Neural progenitor cell (in vitro differentiated cells): Measurements from ENCODE around the gene APOC4. TPM values are rescaled to one million over a fixed set of nuclear protein-coding genes. Genes with fewer than 3 reads are reported as not detected.

Experiments used
- DNase-seq: peaks from one replicate; pipeline ENCODE4 v3.0.0-alpha.2; 2016; ENCODE audit warnings: low spot score
- H2AFZ ChIP-seq: fragments of 200-600 bp; sonication (generic); replicated peaks from 2 replicates; pipeline ENCODE4 v1.6.1; 2016; ENCODE audit warnings: antibody characterized with exemption
- H3F3A ChIP-seq: fragments of 200-600 bp; sonication (generic); 2 replicates; pipeline ENCODE4 v1.6.1; 2016; ENCODE audit warnings: antibody characterized with exemption, low read depth
- H3K27ac ChIP-seq: fragments of 200-600 bp; sonication (generic); 2 replicates; pipeline ENCODE4 v1.5.1; 2016; ENCODE audit warnings: mild to moderate bottlenecking
- H3K27me3 ChIP-seq: fragments of 200-600 bp; sonication (generic); 2 replicates; pipeline ENCODE4 v1.6.1; 2016; ENCODE audit warnings: mild to moderate bottlenecking, moderate library complexity
- H3K36me3 ChIP-seq: fragments of 200-600 bp; sonication (generic); 2 replicates; pipeline ENCODE4 v1.5.1; 2016
- H3K4me1 ChIP-seq: fragments of 200-600 bp; sonication (generic); 2 replicates; pipeline ENCODE4 v1.6.1; 2016; ENCODE audit warnings: mixed run types
- H3K4me2 ChIP-seq: fragments of 200-600 bp; sonication (generic); 2 replicates; pipeline ENCODE4 v1.6.1; 2016
- H3K4me3 ChIP-seq: fragments of 200-600 bp; sonication (generic); 2 replicates; pipeline ENCODE4 v1.5.1; 2016
- H3K79me2 ChIP-seq: fragments of 200-600 bp; sonication (generic); 2 replicates; pipeline ENCODE4 v1.6.1; 2016; ENCODE audit warnings: low read depth
- H3K9ac ChIP-seq: fragments of 200-600 bp; sonication (generic); 2 replicates; pipeline ENCODE4 v1.6.1; 2016
- H3K9me3 ChIP-seq: fragments of 200-600 bp; sonication (generic); 2 replicates; pipeline ENCODE4 v1.5.1; 2016; ENCODE audit warnings: low read depth
- H4K20me1 ChIP-seq: fragments of 200-600 bp; sonication (generic); 2 replicates; pipeline ENCODE4 v1.6.1; 2016; ENCODE audit warnings: low read depth
- H3K27ac Mint-ChIP-seq: 3 replicates; pipeline ENCODE4 v1.8.0; 2021; ENCODE audit warnings: mixed read lengths
- H3K27me3 Mint-ChIP-seq: 2 replicates; pipeline ENCODE4 v1.8.0; 2022; ENCODE audit warnings: low read depth, mild to moderate bottlenecking, inconsistent platforms, moderate library complexity, mixed read lengths; ENCODE audit not compliant: insufficient read depth
- H3K36me3 Mint-ChIP-seq: 3 replicates; pipeline ENCODE4 v1.8.0; 2021; ENCODE audit warnings: mixed read lengths
- H3K4me1 Mint-ChIP-seq: 3 replicates; pipeline ENCODE4 v1.8.0; 2021; ENCODE audit warnings: mixed read lengths
- H3K4me3 Mint-ChIP-seq: 3 replicates; pipeline ENCODE4 v1.8.0; 2021; ENCODE audit warnings: mild to moderate bottlenecking, moderate library complexity, mixed read lengths
- H3K9me3 Mint-ChIP-seq: 3 replicates; pipeline ENCODE4 v1.8.0; 2020; ENCODE audit warnings: mixed read lengths
- EZH2 ChIP-seq: fragments of 200-600 bp; sonication (generic); IDR thresholded peaks from 2 replicates; pipeline ENCODE4 v1.6.1; 2017; ENCODE audit warnings: antibody characterized with exemption, mild to moderate bottlenecking, moderate library complexity
- EZH2phosphoT487 ChIP-seq: fragments of 200-600 bp; sonication (generic); IDR thresholded peaks from 2 replicates; pipeline ENCODE4 v1.6.1; 2017; ENCODE audit warnings: antibody characterized with exemption
- total RNA-seq: library from RNA; depleted of rRNA; stranded (reverse); fragments of >200 nt; gene quantifications from 2 replicates; pipeline ENCODE4 v1.2.3, GENCODE V29; 2015; ENCODE audit warnings: low replicate concordance
- TF ChIP-seq, protein P1 (sequence below): fragments of 200-600 bp; sonication (generic); IDR thresholded peaks from 2 replicates; pipeline ENCODE4 v1.5.1; 2017; ENCODE audit warnings: antibody characterized with exemption, mild to moderate bottlenecking

The APOC4 gene
- total RNA-seq, 1 donor from 2014 or later, result not detected

DNA sequence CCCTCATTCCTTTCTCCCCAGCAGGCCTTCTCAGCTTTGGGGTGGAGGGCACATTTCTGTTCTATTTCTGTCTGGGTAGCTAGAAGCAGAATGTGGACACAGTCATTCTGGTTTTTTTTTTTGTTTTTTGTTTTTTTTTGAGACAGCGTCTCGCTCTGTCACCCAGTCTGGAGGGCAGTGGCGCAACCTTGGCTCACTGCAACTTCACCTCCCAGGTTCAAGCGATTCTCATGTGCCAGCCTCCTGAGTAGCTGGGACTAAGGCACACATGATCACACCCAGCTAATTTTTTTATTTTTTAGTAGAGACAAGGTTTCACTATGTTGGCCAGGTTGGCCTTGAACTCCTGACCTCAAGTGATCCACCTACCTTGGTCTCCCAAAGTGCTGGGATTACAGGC, 33.4 kb downstream of the APOC4 start:
- no peak overlapping the region for H3K27ac ChIP-seq
- Mint-ChIP-seq H3K36me3 (peaks cover 16% of the 10 kb centered on the region), H3K27me3 (no peaks in the 10 kb centered on the region), H3K9me3 (no peaks in the 10 kb centered on the region), H3K4me3 (no peak overlapping the region), H3K4me1 (no peaks in the 10 kb centered on the region), H3K27ac (no peak overlapping the region)
- TF ChIP-seq EZH2, result no peak
- TF ChIP-seq EZH2phosphoT487, result no peak
- TF ChIP-seq, protein P1, sequence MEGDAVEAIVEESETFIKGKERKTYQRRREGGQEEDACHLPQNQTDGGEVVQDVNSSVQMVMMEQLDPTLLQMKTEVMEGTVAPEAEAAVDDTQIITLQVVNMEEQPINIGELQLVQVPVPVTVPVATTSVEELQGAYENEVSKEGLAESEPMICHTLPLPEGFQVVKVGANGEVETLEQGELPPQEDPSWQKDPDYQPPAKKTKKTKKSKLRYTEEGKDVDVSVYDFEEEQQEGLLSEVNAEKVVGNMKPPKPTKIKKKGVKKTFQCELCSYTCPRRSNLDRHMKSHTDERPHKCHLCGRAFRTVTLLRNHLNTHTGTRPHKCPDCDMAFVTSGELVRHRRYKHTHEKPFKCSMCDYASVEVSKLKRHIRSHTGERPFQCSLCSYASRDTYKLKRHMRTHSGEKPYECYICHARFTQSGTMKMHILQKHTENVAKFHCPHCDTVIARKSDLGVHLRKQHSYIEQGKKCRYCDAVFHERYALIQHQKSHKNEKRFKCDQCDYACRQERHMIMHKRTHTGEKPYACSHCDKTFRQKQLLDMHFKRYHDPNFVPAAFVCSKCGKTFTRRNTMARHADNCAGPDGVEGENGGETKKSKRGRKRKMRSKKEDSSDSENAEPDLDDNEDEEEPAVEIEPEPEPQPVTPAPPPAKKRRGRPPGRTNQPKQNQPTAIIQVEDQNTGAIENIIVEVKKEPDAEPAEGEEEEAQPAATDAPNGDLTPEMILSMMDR, result no peak
- H3K4me2 ChIP-seq, result no peak overlapping the region
- no peaks in the 10 kb centered on the region for H4K20me1 ChIP-seq
- DNase-seq, result no peak
- no peaks in the 10 kb centered on the region for H3K4me1 ChIP-seq
- no peak overlapping the region for H3K4me3 ChIP-seq
- H3K9me3 ChIP-seq, result no peaks in the 10 kb centered on the region
- no peaks in the 10 kb centered on the region for H3K27me3 ChIP-seq
- no peaks in the 10 kb centered on the region for H3K36me3 ChIP-seq
- no peaks in the 10 kb centered on the region for H3K79me2 ChIP-seq
- no peaks in the 10 kb centered on the region for H3F3A ChIP-seq
- no peak overlapping the region for H3K9ac ChIP-seq
- H2AFZ ChIP-seq, result no peak overlapping the region

DNA sequence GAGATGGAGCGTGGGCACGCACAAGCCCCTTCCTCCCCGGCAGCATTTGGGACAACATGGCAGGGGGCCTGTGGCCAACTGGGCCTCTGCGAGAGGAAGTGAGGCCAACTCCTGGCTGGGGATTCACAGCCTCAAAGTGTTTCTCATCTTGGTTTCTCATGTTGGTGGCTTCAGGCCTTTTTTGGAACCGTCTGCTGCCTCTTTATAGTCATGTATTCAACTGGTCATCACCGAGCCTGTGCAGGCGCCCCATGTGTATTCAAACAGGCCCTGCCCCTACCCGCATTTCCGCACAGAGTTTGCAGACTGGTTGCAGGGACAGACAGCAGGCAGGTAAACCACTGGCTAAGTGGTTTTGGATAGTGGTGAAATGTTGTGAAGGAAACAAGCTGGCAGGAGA, 42.0 kb downstream of the APOC4 start:
- Mint-ChIP-seq H3K4me3 (no peak overlapping the region), H3K27ac (no peak overlapping the region), H3K9me3 (no peaks in the 10 kb centered on the region), H3K36me3 (peaks cover 7% of the 10 kb centered on the region), H3K27me3 (peaks cover 2% of the 10 kb centered on the region), H3K4me1 (no peaks in the 10 kb centered on the region)
- H3K36me3 ChIP-seq, result no peaks in the 10 kb centered on the region
- H3K4me3 ChIP-seq, result no peak overlapping the region
- TF ChIP-seq EZH2, result no peak
- TF ChIP-seq, protein P1, result no peak
- TF ChIP-seq EZH2phosphoT487, result no peak
- H3K79me2 ChIP-seq, result no peaks in the 10 kb centered on the region
- H3K4me2 ChIP-seq, result no peak overlapping the region
- DNase-seq, result no peak
- H3K9ac ChIP-seq, result no peak overlapping the region
- no peak overlapping the region for H2AFZ ChIP-seq
- H3K27ac ChIP-seq, result no peak overlapping the region
- no peaks in the 10 kb centered on the region for H4K20me1 ChIP-seq
- H3K9me3 ChIP-seq, result no peaks in the 10 kb centered on the region
- H3K27me3 ChIP-seq, result no peaks in the 10 kb centered on the region
- H3F3A ChIP-seq, result no peaks in the 10 kb centered on the region
- no peaks in the 10 kb centered on the region for H3K4me1 ChIP-seq

DNA sequence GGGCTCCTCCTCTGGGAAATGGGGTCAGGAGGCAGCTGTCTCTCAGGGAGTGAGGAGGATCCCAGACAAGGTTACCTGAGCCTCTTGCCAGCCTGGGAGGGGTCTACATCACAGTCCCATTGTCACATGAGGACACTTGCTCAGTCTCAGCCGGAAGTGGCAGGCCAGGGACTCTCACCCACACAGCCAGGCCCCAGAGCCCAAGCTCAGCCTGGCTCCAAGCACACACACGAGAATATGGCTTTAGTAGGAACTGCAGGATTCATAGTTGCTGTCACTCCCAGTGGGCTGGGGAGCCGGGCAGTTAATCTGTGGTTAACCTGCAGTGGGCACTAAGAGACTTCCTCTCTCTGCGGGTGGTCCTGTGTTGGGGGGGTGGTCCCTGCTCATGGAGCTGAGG, 43.4 kb downstream of the APOC4 start:
- Histone ChIP-seq H3K4me1 (no peaks in the 10 kb centered on the region), H3K79me2 (no peaks in the 10 kb centered on the region), H3K9me3 (no peaks in the 10 kb centered on the region), H3K4me2 (no peak overlapping the region), H3K9ac (no peak overlapping the region), H4K20me1 (peaks cover 6% of the 10 kb centered on the region), H3K27me3 (no peaks in the 10 kb centered on the region), H3F3A (no peaks in the 10 kb centered on the region), H3K4me3 (no peak overlapping the region), H2AFZ (no peak overlapping the region), H3K27ac (no peak overlapping the region), H3K36me3 (no peaks in the 10 kb centered on the region)
- Mint-ChIP-seq H3K27ac (no peak overlapping the region), H3K36me3 (peaks cover 9% of the 10 kb centered on the region), H3K4me3 (no peak overlapping the region), H3K4me1 (no peaks in the 10 kb centered on the region), H3K9me3 (no peaks in the 10 kb centered on the region), H3K27me3 (peaks cover 2% of the 10 kb centered on the region)
- DNase-seq, result no peak
- TF ChIP-seq EZH2phosphoT487, result no peak
- TF ChIP-seq, protein P1, result no peak
- no peak for TF ChIP-seq EZH2
